Stimulated activated CD4-positive, alpha-beta T cell treated with anti-CD3 and anti-CD28 coated beads, Interleukin-4, amount 100 ng/mL, for 24 hours (primary cell): ENCODE results near the gene GFRA1.

ENCODE experiments used
- DNase-seq: peaks from one replicate; pipeline ENCODE4 v3.0.0-alpha.2; 2020

Gene GFRA1

GRCh38 chr10:116121640-116122525, 151.1 kb downstream of the GFRA1 start:
- no peak for DNase-seq

DNA sequence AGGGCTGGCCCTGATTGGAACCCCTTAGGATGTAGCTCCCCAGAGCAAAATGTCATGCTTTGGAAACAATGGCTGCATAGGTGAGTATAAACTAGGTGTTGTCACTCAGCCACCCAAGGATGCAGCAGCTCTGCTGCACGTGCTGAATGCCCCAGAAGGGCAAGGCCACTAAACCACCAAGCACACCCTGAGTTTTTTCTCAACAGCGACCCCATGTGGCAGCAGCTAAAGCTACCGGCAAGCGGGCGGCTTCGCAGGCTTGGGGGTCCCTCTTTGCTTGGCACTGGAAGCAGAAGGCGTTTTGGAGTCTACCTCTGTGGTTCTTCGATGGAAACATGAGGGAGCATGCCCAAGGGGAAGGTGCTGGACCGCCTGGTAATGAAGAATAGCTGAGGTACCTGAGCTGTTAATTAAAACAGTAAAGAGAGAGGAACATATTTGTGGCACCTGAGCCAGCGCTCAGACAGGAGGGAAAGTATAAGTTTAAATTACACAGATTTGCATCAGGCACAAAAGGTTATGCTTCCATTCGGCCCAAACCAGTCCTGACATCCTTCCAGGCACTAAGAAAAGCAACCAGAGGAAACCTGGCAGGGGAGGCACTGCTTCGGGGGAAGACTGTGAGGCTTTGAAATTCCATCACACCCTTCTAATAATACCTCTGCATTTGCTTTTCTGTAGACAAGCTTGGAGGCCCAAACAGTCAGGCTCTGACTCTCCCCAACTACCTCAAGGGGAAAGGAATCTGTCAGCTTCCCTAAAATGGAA, 152.1 kb downstream of the GFRA1 start:
- DNase-seq: no peak

DNA sequence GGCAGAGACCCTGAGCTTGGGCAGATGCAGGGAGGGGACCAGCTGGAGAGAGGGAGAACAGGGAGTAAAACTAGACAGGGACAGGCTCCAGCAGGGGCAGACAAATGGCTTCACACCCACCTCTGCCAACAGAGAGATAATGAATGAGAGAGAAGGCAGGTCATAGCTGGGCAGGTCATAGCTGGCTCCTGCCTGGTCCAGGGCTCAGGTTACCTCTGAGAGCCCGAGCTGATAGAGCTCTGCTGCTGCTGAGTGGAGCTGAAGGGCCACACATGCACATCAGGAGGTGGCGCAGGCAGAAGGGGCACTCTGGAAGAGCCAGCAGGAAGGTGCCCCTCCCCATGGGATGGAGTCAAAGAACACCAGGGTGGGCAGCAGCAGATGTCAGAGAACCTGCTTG, 154.2 kb downstream of the GFRA1 start:
- DNase-seq: no peak

- DNase-seq: no peak
These were observed 157.2 kb downstream of the GFRA1 start for GRCh38 chr10:116115797-116116196.

- no peak for DNase-seq
These were observed 157.9 kb downstream of the GFRA1 start for GRCh38 chr10:116115036-116115641.

DNA sequence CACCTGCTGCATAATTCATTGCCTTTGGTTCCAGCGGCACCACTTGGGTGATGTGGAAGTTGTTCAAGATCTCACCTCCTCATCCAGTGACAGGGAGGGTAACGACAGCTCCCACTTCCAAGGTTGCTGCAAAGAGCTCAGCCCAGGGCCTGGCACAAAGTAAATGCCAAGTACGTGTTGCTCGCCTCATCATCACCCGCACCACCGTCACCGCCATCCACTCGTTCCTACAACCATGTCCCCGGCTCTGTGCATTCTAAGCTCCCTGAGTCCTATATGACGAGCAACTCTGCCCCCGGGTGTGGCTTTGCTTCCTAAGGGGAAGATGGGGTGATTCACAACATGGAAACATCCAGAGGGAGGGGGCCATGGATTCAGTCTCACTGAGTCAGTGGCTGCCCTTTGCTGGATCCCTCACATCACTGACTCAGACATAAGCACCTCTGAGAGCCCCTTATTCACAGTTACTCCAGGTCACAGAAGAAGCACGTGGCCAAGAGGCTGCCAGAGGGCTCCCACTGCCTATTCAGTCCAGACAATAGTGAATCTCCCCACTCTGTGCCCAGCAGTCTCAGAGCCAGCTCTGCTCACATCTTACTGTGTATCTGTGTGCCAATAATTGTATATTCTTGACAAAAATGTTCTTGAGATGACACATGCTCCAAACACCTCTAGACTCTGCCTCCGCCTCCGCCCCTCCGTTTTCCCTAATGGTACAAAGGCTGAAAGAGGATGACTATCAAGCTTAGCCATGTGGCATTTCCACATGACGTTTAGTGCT, 159.1 kb downstream of the GFRA1 start:
- no peak for DNase-seq

GRCh38 chr10:116112232-116113231, 160.5 kb downstream of the GFRA1 start:
- no peak for DNase-seq

GRCh38 chr10:116111483-116112095, 161.4 kb downstream of the GFRA1 start:
- DNase-seq: no peak

- no peak for DNase-seq
These were observed 162.3 kb downstream of the GFRA1 start for GRCh38 chr10:116110736-116111135.

- DNase-seq: no peak
These were observed 163.1 kb downstream of the GFRA1 start for GRCh38 chr10:116109881-116110280.

DNA sequence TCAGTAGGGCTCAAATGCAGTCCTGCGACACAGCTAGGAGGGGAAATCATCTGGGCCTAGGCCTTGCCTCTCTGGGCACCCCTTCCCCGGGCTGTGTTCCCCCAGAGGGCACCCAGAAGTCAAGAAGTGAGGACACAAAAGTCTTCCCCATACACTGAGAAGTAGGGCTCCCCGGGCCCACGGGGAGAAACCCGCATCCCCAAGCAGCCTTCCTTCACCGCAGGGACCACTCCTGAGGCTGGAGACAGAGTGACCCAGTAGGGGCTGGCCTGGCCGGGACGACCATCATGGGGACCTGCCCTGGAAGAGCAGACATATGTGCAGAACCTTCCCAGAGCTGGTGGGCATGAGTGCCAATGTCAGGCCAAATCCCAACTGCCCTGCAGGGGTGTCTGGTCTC, 163.5 kb downstream of the GFRA1 start:
- no peak for DNase-seq

- DNase-seq: no peak
These were observed 164.9 kb downstream of the GFRA1 start for GRCh38 chr10:116108095-116108494.

- no peak for DNase-seq
These were observed 166.4 kb downstream of the GFRA1 start for GRCh38 chr10:116106611-116107010.

DNA sequence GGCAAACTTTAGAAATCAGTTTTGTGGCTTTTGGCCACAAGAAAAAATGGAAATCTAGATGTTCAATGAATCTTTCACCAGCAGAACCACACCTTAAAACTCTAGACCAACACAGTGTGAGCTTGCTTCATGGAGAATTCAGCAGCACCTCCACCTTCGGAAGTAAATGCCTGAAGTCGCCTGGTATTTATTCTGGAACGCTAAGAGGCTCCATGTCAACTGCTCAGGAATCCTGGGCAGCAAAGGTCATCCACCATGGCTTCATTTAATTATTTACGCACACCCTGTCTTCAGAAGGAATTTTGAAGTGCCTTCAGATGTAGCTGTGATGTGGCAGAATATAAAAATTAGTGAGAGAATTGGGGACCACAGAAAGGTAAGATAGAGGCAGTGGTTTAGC, 167.7 kb downstream of the GFRA1 start:
- DNase-seq: no peak

DNA sequence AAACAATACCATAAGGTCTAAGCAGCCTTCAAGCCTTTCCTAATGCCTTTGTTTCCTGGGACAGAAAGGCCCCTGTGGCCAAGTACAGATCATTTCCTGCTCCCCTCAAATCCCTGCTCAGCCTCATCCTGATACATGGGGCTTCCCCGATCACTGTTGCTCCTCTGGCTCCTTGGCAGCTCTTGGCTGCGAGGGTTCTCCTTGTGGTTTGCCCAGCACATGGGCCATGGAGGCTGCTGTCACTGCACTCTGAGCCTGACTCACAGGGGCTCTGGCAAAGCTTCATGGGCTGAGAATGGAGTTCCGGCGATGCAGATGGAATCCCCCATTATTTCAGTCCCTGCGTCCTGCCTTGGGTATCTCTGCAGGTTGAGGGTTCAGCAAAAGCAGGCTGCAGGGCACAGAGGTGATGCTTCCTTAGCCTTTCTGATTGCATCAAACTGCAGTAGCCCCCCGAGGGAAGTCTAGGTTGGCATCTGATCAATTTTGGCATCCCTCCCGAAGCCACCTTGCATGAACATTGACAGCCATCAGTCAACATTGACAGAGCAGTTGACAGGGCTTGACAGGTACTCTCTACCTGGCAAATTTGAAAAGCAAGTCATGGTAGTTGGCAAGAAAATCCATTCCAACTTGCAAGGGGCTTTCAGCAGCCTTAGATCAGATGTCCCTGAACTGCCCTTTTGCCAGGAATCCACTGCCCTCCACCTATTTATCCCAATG, 168.6 kb downstream of the GFRA1 start:
- DNase-seq: no peak

- no peak for DNase-seq
These were observed 169.3 kb downstream of the GFRA1 start for GRCh38 chr10:116103668-116104067.

DNA sequence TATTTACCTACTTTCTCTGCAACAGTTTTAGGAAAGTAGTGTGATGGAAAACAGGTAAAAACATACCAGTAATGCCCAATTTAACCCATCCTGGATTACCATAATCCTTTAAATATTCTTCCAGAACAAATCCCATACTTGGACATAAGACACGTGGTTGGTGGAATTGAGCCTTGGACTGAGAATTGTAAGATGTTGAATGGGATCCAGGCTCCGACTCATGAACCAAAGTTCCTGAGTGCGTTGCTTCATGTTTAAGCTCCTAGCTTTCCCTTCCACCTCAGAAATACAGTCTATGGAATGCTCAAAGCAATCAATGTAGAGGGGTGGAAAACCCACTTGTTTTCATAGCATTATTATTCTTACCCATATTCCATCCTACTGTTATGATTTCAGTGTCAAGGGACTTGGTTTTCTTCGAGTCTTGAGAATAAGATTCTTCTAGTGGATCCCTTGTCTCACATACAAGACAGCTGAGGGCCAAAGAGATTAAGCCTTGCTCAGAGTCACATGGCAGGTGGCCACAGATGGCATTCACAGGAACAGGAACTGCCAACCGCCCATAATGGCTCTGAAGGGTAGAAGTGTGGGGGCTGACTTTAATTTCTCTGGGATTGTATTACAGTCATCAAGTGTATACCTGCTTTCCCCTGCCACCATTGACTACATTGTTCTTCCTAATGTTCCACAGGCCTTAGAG, 171.2 kb downstream of the GFRA1 start:
- DNase-seq: no peak

- no peak for DNase-seq
These were observed 172.0 kb downstream of the GFRA1 start for GRCh38 chr10:116100984-116101383.

GRCh38 chr10:116099023-116099420, 174.0 kb downstream of the GFRA1 start:
- no peak for DNase-seq
